Spinal cord (tissue), 10 donors: ENCODE measurements around the gene TUBGCP4. TPM values are rescaled to one million over a fixed set of nuclear protein-coding genes. Genes with fewer than 3 reads are reported as not detected.

Source experiments
- DNase-seq, 6 donors: peaks; one replicate each; pipeline versions ENCODE4 v3.0.0 to v3.0.0-alpha.2; 2013 to 2015; ENCODE audit warnings: low spot score in 6 of 6, low read depth in 4 of 6
- H3K27ac ChIP-seq: one replicate; pipeline ENCODE4 v1.5.1; 2013; ENCODE audit warnings: low read depth, low read length, control low read depth
- H3K27me3 ChIP-seq: one replicate; pipeline ENCODE4 v1.6.1; 2013; ENCODE audit warnings: low read length; ENCODE audit not compliant: control insufficient read depth, insufficient read depth
- H3K36me3 ChIP-seq: one replicate; pipeline ENCODE4 v1.6.1; 2013; ENCODE audit warnings: low read length; ENCODE audit not compliant: control insufficient read depth, insufficient read depth
- H3K4me1 ChIP-seq: one replicate; pipeline ENCODE4 v1.6.1; 2013; ENCODE audit warnings: low read length; ENCODE audit not compliant: control insufficient read depth, insufficient read depth
- H3K4me3 ChIP-seq: one replicate; pipeline ENCODE4 v1.5.1; 2013; ENCODE audit warnings: low read depth, low read length, control low read depth
- H3K9me3 ChIP-seq: one replicate; pipeline ENCODE4 v1.6.1; 2013; ENCODE audit warnings: low read length; ENCODE audit not compliant: control insufficient read depth, insufficient read depth
- WGBS: methylation state at CpG from one replicate; pipeline ENCODE4 v1.1.5; 2013; ENCODE audit warnings: missing lambda C conversion rate; ENCODE audit not compliant: insufficient coverage; 5-methylcytosine and 5-hydroxymethylcytosine counted together
- polyA plus RNA-seq, 2 donors: library from polyadenylated mRNA; unstranded; fragments of 120-200 nt; gene quantifications; one replicate each; pipeline ENCODE4 v1.2.1, GENCODE V29; 2013; ENCODE audit not compliant: insufficient read length in 2 of 2
- total RNA-seq, 2 donors: library from RNA; depleted of rRNA in 1 of 2; stranded (reverse); fragments of 120-200 nt in 1 of 2; fragments of >200 nt in 1 of 2; gene quantifications; one replicate each; pipeline versions ENCODE4 v1.2.3 to v1.2.4, GENCODE V29; 2013 to 2014
- donor health status: healthy.

The TUBGCP4 gene
- total and polyA plus RNA-seq, 4 donors, result 12.6 to 28.9 (median 22.7) TPM

GRCh38 chr15:43441316-43441715 is 70.4 kb downstream of the TUBGCP4 start:
- Histone ChIP-seq H3K27me3 (no peaks in the 10 kb centered on the region), H3K27ac (no peak overlapping the region), H3K4me1 (no peaks in the 10 kb centered on the region), H3K9me3 (no peaks in the 10 kb centered on the region), H3K36me3 (peaks cover 35% of the 10 kb centered on the region), H3K4me3 (no peak overlapping the region)
- peak in 1 of 6 donors; percentile 14 for DNase-seq

DNA sequence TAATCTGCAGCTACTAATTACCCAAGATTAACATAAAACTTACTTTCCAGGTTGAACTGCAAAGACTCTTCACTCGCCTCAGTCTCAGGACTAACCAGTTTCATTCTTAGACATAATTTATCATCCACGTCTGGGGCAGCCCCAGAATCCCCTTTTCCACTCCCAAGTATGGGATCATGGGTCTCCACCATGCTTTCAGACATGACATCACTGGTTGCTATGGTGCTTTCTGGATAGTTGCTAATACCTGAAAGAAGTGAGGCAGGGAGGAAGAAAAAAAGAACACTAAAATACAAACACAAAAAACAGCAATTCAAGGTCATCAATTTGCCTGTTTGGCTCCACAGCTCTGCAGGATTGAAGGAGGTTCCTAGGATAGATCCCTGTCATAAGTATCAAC is 75.4 kb downstream of the TUBGCP4 start:
- DNase-seq, result no peak
- H3K9me3 ChIP-seq, result no peaks in the 10 kb centered on the region
- no peaks in the 10 kb centered on the region for H3K4me1 ChIP-seq
- H3K27me3 ChIP-seq, result no peaks in the 10 kb centered on the region
- no peak overlapping the region for H3K4me3 ChIP-seq
- H3K27ac ChIP-seq, result no peak overlapping the region
- 86% methylated on average over 1 of the region's 2 CpGs for WGBS
- peaks cover 17% of the 10 kb centered on the region for H3K36me3 ChIP-seq

DNA sequence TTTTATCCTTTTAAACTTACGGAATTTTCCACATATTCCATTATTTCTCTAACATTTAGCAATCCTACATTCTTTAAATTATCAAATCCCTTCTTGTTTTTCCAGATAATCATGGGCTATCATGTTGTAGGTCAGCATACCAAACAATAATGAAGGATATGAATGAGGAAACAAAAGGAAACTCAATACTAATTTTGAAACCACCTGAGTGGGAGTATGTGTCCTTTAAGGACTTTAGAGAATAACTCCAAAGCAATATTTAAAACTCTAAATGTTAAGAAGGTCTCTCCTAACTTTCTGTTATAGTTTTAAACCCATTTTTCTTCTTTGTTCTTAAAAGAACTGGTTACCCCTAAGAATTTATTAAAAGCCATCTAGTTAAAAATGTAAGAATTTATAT is 79.1 kb downstream of the TUBGCP4 start:
- Histone ChIP-seq H3K9me3 (no peaks in the 10 kb centered on the region), H3K27ac (no peak overlapping the region), H3K36me3 (peaks cover 24% of the 10 kb centered on the region), H3K27me3 (no peaks in the 10 kb centered on the region), H3K4me3 (no peak overlapping the region), H3K4me1 (no peaks in the 10 kb centered on the region)
- no peak for DNase-seq
- no CpG with 5 or more reads among the region's 1 CpG for WGBS

Other genes with a start within 250 kb of the TUBGCP4 start
- gene TMEM62, start 237.5 kb upstream of the TUBGCP4 start, total RNA-seq, result 10 to 100 TPM; 14.8 to 27.3 TPM
- gene TMEM62, start 237.5 kb upstream of the TUBGCP4 start, polyA plus RNA-seq, result 10 to 100 TPM; 23.1 to 28.3 TPM
- gene CCNDBP1, start 185.7 kb upstream of the TUBGCP4 start, total RNA-seq, result 10 to 100 TPM; 52.0 to 90.0 TPM
- 10 to 100 TPM; 55.8 to 56.6 TPM for gene CCNDBP1, start 185.7 kb upstream of the TUBGCP4 start, polyA plus RNA-seq
- 1 to 10 TPM; 5.6 to 9.5 TPM for gene EPB42, start 150.1 kb upstream of the TUBGCP4 start, total RNA-seq
- gene EPB42, start 150.1 kb upstream of the TUBGCP4 start, polyA plus RNA-seq, result 1 to 10 TPM; 1.2 to 1.3 TPM
- gene TGM5, start 104.2 kb upstream of the TUBGCP4 start, total RNA-seq, result under 1 TPM in 1 of 2 donors, not detected in 1; 0.10 TPM
- gene TGM5, start 104.2 kb upstream of the TUBGCP4 start, polyA plus RNA-seq, result not detected
- gene TGM7, start 68.8 kb upstream of the TUBGCP4 start, total RNA-seq, result not detected
- not detected for gene TGM7, start 68.8 kb upstream of the TUBGCP4 start, polyA plus RNA-seq
- 10 to 100 TPM; 10.3 to 16.4 TPM for gene LCMT2, start 40.5 kb upstream of the TUBGCP4 start, total RNA-seq
- 10 to 100 TPM; 12.0 to 12.8 TPM for gene LCMT2, start 40.5 kb upstream of the TUBGCP4 start, polyA plus RNA-seq
- gene ZSCAN29, start 58 bp upstream of the TUBGCP4 start, total RNA-seq, result 10 to 100 TPM; 28.5 to 29.1 TPM
- 10 to 100 TPM; 22.3 to 25.2 TPM for gene ZSCAN29, start 58 bp upstream of the TUBGCP4 start, polyA plus RNA-seq
- gene TP53BP1, start 122.1 kb downstream of the TUBGCP4 start, total RNA-seq, result 100 to 1,000 TPM in 1 of 2 donors, 10 to 100 TPM in 1; 96.0 to 109 TPM
- gene TP53BP1, start 122.1 kb downstream of the TUBGCP4 start, polyA plus RNA-seq, result 10 to 100 TPM; 78.8 to 81.5 TPM
- gene MAP1A, start 146.5 kb downstream of the TUBGCP4 start, total RNA-seq, result 100 to 1,000 TPM in 1 of 2 donors, 10 to 100 TPM in 1; 71.6 to 148 TPM
- gene MAP1A, start 146.5 kb downstream of the TUBGCP4 start, polyA plus RNA-seq, result 100 to 1,000 TPM; 189 to 230 TPM
- 10 to 100 TPM; 25.7 to 33.6 TPM for gene PPIP5K1, start 219.1 kb downstream of the TUBGCP4 start, total RNA-seq
- gene PPIP5K1, start 219.1 kb downstream of the TUBGCP4 start, polyA plus RNA-seq, result 10 to 100 TPM; 28.0 to 43.3 TPM
- 10 to 100 TPM; 12.8 to 17.7 TPM for gene CKMT1B, start 222.9 kb downstream of the TUBGCP4 start, total RNA-seq
- 100 to 1,000 TPM in 1 of 2 donors, 10 to 100 TPM in 1; 91.5 to 120 TPM for gene CKMT1B, start 222.9 kb downstream of the TUBGCP4 start, polyA plus RNA-seq
- 1 to 10 TPM in 1 of 2 donors, under 1 TPM in 1; 0.59 to 1.5 TPM for gene STRC, start 247.7 kb downstream of the TUBGCP4 start, total RNA-seq
- gene STRC, start 247.7 kb downstream of the TUBGCP4 start, polyA plus RNA-seq, result 1 to 10 TPM; 3.1 to 7.0 TPM